HepG2 (cell line): Measurements from ENCODE around the gene DCAF8. TPM values are rescaled to one million over a fixed set of nuclear protein-coding genes. Genes with fewer than 3 reads are reported as not detected.

ENCODE experiments used
- CBX5 ChIP-seq: sonication (generic); formaldehyde crosslinking; IDR thresholded peaks from 2 replicates; pipeline ENCODE4 v1.4.0; 2020; ENCODE audit warnings: missing genetic modification reagents, borderline replicate concordance
- DNMT1 ChIP-seq: sonication (generic); formaldehyde crosslinking; IDR thresholded peaks from 2 replicates; pipeline ENCODE4 v1.5.1; 2020; ENCODE audit warnings: mild to moderate bottlenecking, missing genetic modification reagents
- MBD4 ChIP-seq: IDR thresholded peaks from 2 replicates; pipeline ENCODE4 v1.6.1; 2012; ENCODE audit warnings: low read length, inconsistent platforms, borderline replicate concordance
- MYC ChIP-seq: sonication (generic); formaldehyde crosslinking; IDR thresholded peaks from 2 replicates; pipeline ENCODE4 v1.9.0; 2021; ENCODE audit warnings: missing genetic modification reagents, borderline replicate concordance
- NFE2L2 ChIP-seq: fragments of 150-350 bp; IDR thresholded peaks from 2 replicates; pipeline ENCODE4 v1.6.1; 2014; ENCODE audit warnings: low read length
- NRL ChIP-seq: sonication (generic); formaldehyde crosslinking; IDR thresholded peaks from 2 replicates; pipeline ENCODE4 v1.5.0; 2020; ENCODE audit warnings: missing genetic modification reagents, mild to moderate bottlenecking, moderate library complexity, borderline replicate concordance
- SUZ12 ChIP-seq: fragments of 150-350 bp; IDR thresholded peaks from 2 replicates; pipeline ENCODE4 v1.6.1; 2014; ENCODE audit warnings: low read depth, low read length
- TEAD2 ChIP-seq: sonication (generic); formaldehyde crosslinking; IDR thresholded peaks from 2 replicates; pipeline ENCODE4 v1.9.0; 2021; ENCODE audit warnings: missing genetic modification reagents
- YEATS4 ChIP-seq: sonication (generic); formaldehyde crosslinking; IDR thresholded peaks from 2 replicates; pipeline ENCODE4 v1.4.0; 2020; ENCODE audit warnings: missing genetic modification reagents, borderline replicate concordance
- ZNF160 ChIP-seq: sonication (generic); formaldehyde crosslinking; IDR thresholded peaks from 2 replicates; pipeline ENCODE4 v1.8.0; 2022; ENCODE audit warnings: mild to moderate bottlenecking, inconsistent platforms, missing genetic modification reagents
- ZNF256 ChIP-seq: sonication (generic); formaldehyde crosslinking; conservative IDR thresholded peaks from 2 replicates; pipeline ENCODE4 v1.4.0; 2020; ENCODE audit warnings: missing genetic modification reagents
- ZNF276 ChIP-seq: sonication (generic); formaldehyde crosslinking; IDR thresholded peaks from 2 replicates; pipeline ENCODE4 v1.4.0; 2020; ENCODE audit warnings: mild to moderate bottlenecking, low read depth, missing genetic modification reagents
- ZNF362 ChIP-seq: sonication (generic); formaldehyde crosslinking; IDR thresholded peaks from 2 replicates; pipeline ENCODE4 v1.4.0; 2020; ENCODE audit warnings: missing genetic modification reagents, mild to moderate bottlenecking, borderline replicate concordance
- ZNF83 ChIP-seq: sonication (generic); formaldehyde crosslinking; IDR thresholded peaks from 2 replicates; pipeline ENCODE4 v1.4.0; 2020; ENCODE audit warnings: missing genetic modification reagents, mild to moderate bottlenecking, borderline replicate concordance
- polyA plus RNA-seq, 8 experiments: library from polyadenylated mRNA; depleted of rRNA in 3 of 8; stranded (reverse) in 7 of 8; unstranded in 1 of 8; fragments of >200 nt; fragmentation: Illumina TruSeq in 4 of 8; extraction: Trizol in 4 of 8; gene quantifications; 2 replicates each; pipeline versions ENCODE4 v1.2.1 to v1.2.3, GENCODE V29; 2011 to 2016; ENCODE audit warnings: low read depth in 4 of 8, missing spikeins in 1 of 8, mixed read lengths in 1 of 8; ENCODE audit not compliant: insufficient read depth in 1 of 8
- total RNA-seq, 5 experiments: library from RNA; depleted of rRNA; stranded (reverse); fragments of >200 nt; fragmentation: Illumina TruSeq; extraction: Trizol; gene quantifications; 2 replicates each; pipeline ENCODE4 v1.2.3, GENCODE V29; 2016; ENCODE audit warnings: low read depth in 1 of 5
- TF ChIP-seq, protein P1 (sequence below): sonication (generic); formaldehyde crosslinking; IDR thresholded peaks from 2 replicates; pipeline ENCODE4 v1.4.0; 2020; ENCODE audit warnings: mild to moderate bottlenecking, missing genetic modification reagents, borderline replicate concordance
- TF ChIP-seq, protein P2 (sequence below): sonication (generic); formaldehyde crosslinking; IDR thresholded peaks from 2 replicates; pipeline ENCODE4 v1.8.0; 2022; ENCODE audit warnings: mild to moderate bottlenecking, missing genetic modification reagents, borderline replicate concordance

DCAF8 gene
- total and polyA plus RNA-seq, 2 of the 13 experiments (the other 11 are each of a cell fraction or from before 2014, with no cell fraction given), result 73.4 to 79.8 TPM

DNA sequence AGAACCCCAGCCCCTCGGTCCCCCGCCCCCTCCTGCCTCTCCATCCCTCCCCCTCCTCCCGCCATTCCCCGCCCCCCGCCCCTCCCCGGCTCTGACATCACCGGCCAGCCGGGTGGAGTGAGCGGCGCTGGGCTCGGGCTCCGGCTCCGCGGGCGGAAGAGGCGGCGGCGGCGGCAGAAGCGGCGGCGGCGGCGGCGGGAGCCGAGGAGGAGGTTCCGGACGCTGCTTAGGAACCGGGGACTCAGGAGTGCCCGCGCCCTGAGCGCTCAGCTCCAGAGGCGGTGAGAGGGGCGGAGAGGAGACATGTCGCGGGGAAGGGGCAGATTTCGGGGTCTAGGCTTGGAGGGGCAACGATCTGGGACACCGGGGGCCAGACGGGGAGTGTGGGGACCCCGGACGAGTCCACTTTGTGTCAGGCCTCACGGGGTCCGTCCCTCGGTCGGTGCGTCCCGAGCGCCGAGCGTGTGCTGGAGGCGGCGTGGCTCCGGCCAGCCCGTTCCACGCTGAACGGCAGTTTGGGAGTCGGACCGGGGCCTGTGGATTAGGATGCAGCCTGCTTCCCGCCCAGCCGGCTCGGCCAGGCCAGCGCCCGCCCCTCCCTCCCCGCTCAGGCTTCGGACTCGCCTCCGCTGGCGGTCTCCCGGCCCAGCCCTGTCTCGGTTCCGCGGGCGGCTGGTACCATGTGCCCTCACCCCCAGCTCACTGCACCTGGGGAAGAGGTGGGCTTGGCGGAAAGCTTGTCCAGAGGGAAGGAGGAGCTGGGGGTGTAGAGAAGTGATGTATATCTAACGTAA, 56.9 kb downstream of the DCAF8 start, which contains the start of gene PEA15 (continued):
- TF ChIP-seq, protein P1, sequence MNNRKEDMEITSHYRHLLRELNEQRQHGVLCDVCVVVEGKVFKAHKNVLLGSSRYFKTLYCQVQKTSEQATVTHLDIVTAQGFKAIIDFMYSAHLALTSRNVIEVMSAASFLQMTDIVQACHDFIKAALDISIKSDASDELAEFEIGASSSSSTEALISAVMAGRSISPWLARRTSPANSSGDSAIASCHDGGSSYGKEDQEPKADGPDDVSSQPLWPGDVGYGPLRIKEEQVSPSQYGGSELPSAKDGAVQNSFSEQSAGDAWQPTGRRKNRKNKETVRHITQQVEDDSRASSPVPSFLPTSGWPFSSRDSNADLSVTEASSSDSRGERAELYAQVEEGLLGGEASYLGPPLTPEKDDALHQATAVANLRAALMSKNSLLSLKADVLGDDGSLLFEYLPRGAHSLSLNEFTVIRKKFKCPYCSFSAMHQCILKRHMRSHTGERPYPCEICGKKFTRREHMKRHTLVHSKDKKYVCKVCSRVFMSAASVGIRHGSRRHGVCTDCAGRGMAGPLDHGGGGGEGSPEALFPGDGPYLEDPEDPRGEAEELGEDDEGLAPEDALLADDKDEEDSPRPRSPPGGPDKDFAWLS (CRISPR knock-in tag), result no peak
- TF ChIP-seq ZNF160 (peak; percentile 37; the same call in 1 of the 2 replicates), MYC (peak; percentile 57; the same call in 1 of the 2 replicates), NFE2L2 (no peak), ZNF362 (CRISPR knock-in tag) (no peak), CBX5 (CRISPR knock-in tag) (no peak), ZNF256 (no peak), ZNF83 (CRISPR knock-in tag) (no peak), NRL (CRISPR knock-in tag) (peak; percentile 54; the same call in 1 of the 2 replicates), DNMT1 (CRISPR knock-in tag) (0 out of 2 replicates have a peak, but pooled peaks have one; percentile 58), TEAD2 (CRISPR knock-in tag) (no peak), ZNF276 (CRISPR knock-in tag) (no peak), YEATS4 (peak; percentile 44; the same call in 1 of the 2 replicates), SUZ12 (no peak), MBD4 (no peak)
- TF ChIP-seq, protein P2, sequence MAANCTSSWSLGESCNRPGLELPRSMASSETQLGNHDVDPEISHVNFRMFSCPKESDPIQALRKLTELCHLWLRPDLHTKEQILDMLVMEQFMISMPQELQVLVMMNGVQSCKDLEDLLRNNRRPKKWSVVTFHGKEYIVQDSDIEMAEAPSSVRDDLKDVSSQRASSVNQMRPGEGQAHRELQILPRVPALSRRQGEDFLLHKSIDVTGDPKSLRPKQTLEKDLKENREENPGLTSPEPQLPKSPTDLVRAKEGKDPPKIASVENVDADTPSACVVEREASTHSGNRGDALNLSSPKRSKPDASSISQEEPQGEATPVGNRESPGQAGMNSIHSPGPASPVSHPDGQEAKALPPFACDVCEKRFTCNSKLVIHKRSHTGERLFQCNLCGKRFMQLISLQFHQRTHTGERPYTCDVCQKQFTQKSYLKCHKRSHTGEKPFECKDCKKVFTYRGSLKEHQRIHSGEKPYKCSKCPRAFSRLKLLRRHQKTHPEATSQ (CRISPR knock-in tag), result no peak
